Mucosa of descending colon (tissue), 3 donors: Measurements from ENCODE around the gene ZNF396. TPM values are rescaled to one million over a fixed set of nuclear protein-coding genes. Genes with fewer than 3 reads are reported as not detected.

Experiments
- ATAC-seq: fragments of 200-7000 bp; cut with Tn5 transposase; one replicate; pipeline ENCODE4 v1.9.1; 2020; ENCODE audit warnings: mild to moderate bottlenecking, moderate library complexity
- DNase-seq, 3 donors: peaks; one replicate each; pipeline ENCODE4 v3.0.0-alpha.2; 2020
- H3K36me3 ChIP-seq: fragments of 200-600 bp; one replicate; pipeline ENCODE4 v1.8.0; 2021; ENCODE audit warnings: low read depth, mild to moderate bottlenecking
- H3K4me1 ChIP-seq: fragments of 200-600 bp; one replicate; pipeline ENCODE4 v1.8.0; 2021; ENCODE audit warnings: low read depth, mild to moderate bottlenecking
- H3K4me3 ChIP-seq: fragments of 200-600 bp; one replicate; pipeline ENCODE4 v1.8.0; 2021; ENCODE audit warnings: mild to moderate bottlenecking
- H3K9me3 ChIP-seq: fragments of 200-600 bp; one replicate; pipeline ENCODE4 v1.8.0; 2021; ENCODE audit warnings: mild to moderate bottlenecking
- CTCF ChIP-seq: fragments of 200-600 bp; IDR thresholded peaks from one replicate; pipeline ENCODE4 v1.8.0; 2022; ENCODE audit warnings: antibody characterized with exemption, mild to moderate bottlenecking
- intact Hi-C, 2 donors: fragments of 100-400 bp; cut with DNase I in 1 of 2; cut with micrococcal nuclease in 1 of 2; formaldehyde crosslinking; loops; one replicate each; pipeline versions ENCODE4 v1.11.0 to v1.11.1; 2022; cut with DNase I, micrococcal nuclease
- total RNA-seq, 3 donors: library from RNA; stranded (reverse); fragmentation: NEBNext Ultra II Directional in 2 of 3; extraction: Animal tissue kit (Norgen Biotek cat#: 25700) in 2 of 3; gene quantifications; one replicate each; pipeline versions ENCODE4 v1.2.1 to v1.2.4, GENCODE V29; 2021 to 2023
- donor health status: DM: no; HTN: no; CAD: no; lungs with moderate emphysema.
- donor health status: DM: no; HTN: no; CAD: no.
- donor health status: DM: no; HTN: yes; CAD: no.

The ZNF396 gene
- total RNA-seq, 3 donors from 2014 or later, result 2.7 to 6.1 (median 2.8) TPM

GRCh38 chr18:35324926-35325655 is 52.0 kb downstream of the ZNF396 start:
- no peak for TF ChIP-seq CTCF
- no peak for ATAC-seq

GRCh38 chr18:35322486-35323458 is 54.4 kb downstream of the ZNF396 start:
- H3K36me3 ChIP-seq, result no peaks in the 10 kb centered on the region
- no peak overlapping the region for H3K4me3 ChIP-seq
- TF ChIP-seq CTCF, result no peak
- peak; percentile 45 for ATAC-seq
- intact Hi-C loops, result no loop called here
- H3K9me3 ChIP-seq, result no peaks in the 10 kb centered on the region
- no peaks in the 10 kb centered on the region for H3K4me1 ChIP-seq
- no peak for DNase-seq

More at GRCh38 chr18:35324926-35325655, 52.0 kb downstream of the ZNF396 start:
- Histone ChIP-seq H3K4me1 (no peaks in the 10 kb centered on the region), H3K4me3 (no peak overlapping the region), H3K9me3 (no peaks in the 10 kb centered on the region), H3K36me3 (no peaks in the 10 kb centered on the region)
- intact Hi-C loops, result no loop called here
- no peak for DNase-seq

Other genes starting within 250 kb of the ZNF396 start
- gene ZNF397, start 136.3 kb downstream of the ZNF396 start, total RNA-seq, result 10 to 100 TPM; 23.1 to 33.3 (median 25.3) TPM
- gene ZSCAN30, start 87.1 kb downstream of the ZNF396 start, total RNA-seq, result 10 to 100 TPM in 2 of 3 donors, 1 to 10 TPM in 1; 9.7 to 14.9 (median 14.3) TPM
- 10 to 100 TPM; 44.1 to 58.3 (median 48.9) TPM for gene ZNF24, start 32.9 kb downstream of the ZNF396 start, total RNA-seq
- 10 to 100 TPM; 28.0 to 46.7 (median 32.2) TPM for gene INO80C, start 120.6 kb upstream of the ZNF396 start, total RNA-seq
- 100 to 1,000 TPM in 2 of 3 donors, 10 to 100 TPM in 1; 82.7 to 118 (median 109) TPM for gene GALNT1, start 204.4 kb upstream of the ZNF396 start, total RNA-seq